Progenitor cell of endocrine pancreas (in vitro differentiated cells): ENCODE results near the gene JCHAIN. TPM values are rescaled to one million over a fixed set of nuclear protein-coding genes. Genes with fewer than 3 reads are reported as not detected.

Experiments used
- DNase-seq: peaks from one replicate; pipeline ENCODE4 v3.0.0; 2021; ENCODE audit warnings: low spot score; ENCODE audit not compliant: unreplicated experiment
- H3K27ac Mint-ChIP-seq: 2 replicates; pipeline ENCODE4 v1.8.0; 2021; ENCODE audit warnings: mild to moderate bottlenecking, moderate library complexity, mixed read lengths
- H3K27me3 Mint-ChIP-seq: 2 replicates; pipeline ENCODE4 v1.8.0; 2021; ENCODE audit warnings: mixed read lengths
- H3K36me3 Mint-ChIP-seq: 2 replicates; pipeline ENCODE4 v1.8.0; 2022; ENCODE audit warnings: mixed read lengths; ENCODE audit not compliant: insufficient read depth
- H3K4me1 Mint-ChIP-seq: 2 replicates; pipeline ENCODE4 v1.8.0; 2021; ENCODE audit warnings: low read depth, mixed read lengths
- H3K4me3 Mint-ChIP-seq: 2 replicates; pipeline ENCODE4 v1.8.0; 2021; ENCODE audit warnings: low read depth, mild to moderate bottlenecking, moderate library complexity, mixed read lengths
- H3K9me3 Mint-ChIP-seq: 2 replicates; pipeline ENCODE4 v1.8.0; 2021; ENCODE audit warnings: low read depth, mixed read lengths
- CTCF ChIP-seq: fragments of 200-600 bp; sonication (generic); IDR thresholded peaks from one replicate; pipeline ENCODE4 v1.5.0; 2021; ENCODE audit warnings: antibody characterized with exemption, mild to moderate bottlenecking; ENCODE audit not compliant: unreplicated experiment
- total RNA-seq: library from RNA; stranded (reverse); gene quantifications from 2 replicates; pipeline ENCODE4 v1.2.1, GENCODE V29; 2021

Gene JCHAIN
- total RNA-seq, 1 donor from 2014 or later, result not detected

- Mint-ChIP-seq H3K4me3 (no peak overlapping the region), H3K4me1 (no peaks in the 10 kb centered on the region), H3K36me3 (no peaks in the 10 kb centered on the region), H3K27me3 (peaks cover 3% of the 10 kb centered on the region), H3K9me3 (no peaks in the 10 kb centered on the region), H3K27ac (no peak overlapping the region)
- no peak for DNase-seq
- TF ChIP-seq CTCF, result no peak
Observed at GRCh38 chr4:70678383-70678999, 12.2 kb upstream of the JCHAIN start.

GRCh38 chr4:70676554-70677090 lies 10.3 kb upstream of the JCHAIN start:
- Mint-ChIP-seq H3K27ac (no peak overlapping the region), H3K27me3 (peaks cover 3% of the 10 kb centered on the region), H3K4me1 (no peaks in the 10 kb centered on the region), H3K9me3 (no peaks in the 10 kb centered on the region), H3K36me3 (no peaks in the 10 kb centered on the region), H3K4me3 (no peak overlapping the region)
- DNase-seq, result no peak
- TF ChIP-seq CTCF, result no peak

GRCh38 chr4:70674731-70675130 lies 8.4 kb upstream of the JCHAIN start:
- no peak for DNase-seq
- Mint-ChIP-seq H3K4me1 (no peaks in the 10 kb centered on the region), H3K36me3 (no peaks in the 10 kb centered on the region), H3K27ac (no peak overlapping the region), H3K9me3 (no peaks in the 10 kb centered on the region), H3K27me3 (peaks cover 10% of the 10 kb centered on the region), H3K4me3 (no peak overlapping the region)
- no peak for TF ChIP-seq CTCF

GRCh38 chr4:70674191-70674590 lies 7.9 kb upstream of the JCHAIN start:
- H3K27ac Mint-ChIP-seq, result no peak overlapping the region
- no peak overlapping the region for H3K4me3 Mint-ChIP-seq
- H3K9me3 Mint-ChIP-seq, result no peaks in the 10 kb centered on the region
- no peak for TF ChIP-seq CTCF
- no peaks in the 10 kb centered on the region for H3K36me3 Mint-ChIP-seq
- peaks cover 10% of the 10 kb centered on the region for H3K27me3 Mint-ChIP-seq
- H3K4me1 Mint-ChIP-seq, result no peaks in the 10 kb centered on the region
- no peak for DNase-seq

- TF ChIP-seq CTCF, result no peak
- H3K36me3 Mint-ChIP-seq, result no peaks in the 10 kb centered on the region
- peaks cover 10% of the 10 kb centered on the region for H3K27me3 Mint-ChIP-seq
- DNase-seq, result no peak
- H3K27ac Mint-ChIP-seq, result no peak overlapping the region
- no peaks in the 10 kb centered on the region for H3K9me3 Mint-ChIP-seq
- peaks cover 1% of the 10 kb centered on the region for H3K4me1 Mint-ChIP-seq
- no peak overlapping the region for H3K4me3 Mint-ChIP-seq
Observed at GRCh38 chr4:70671091-70671490, 4.8 kb upstream of the JCHAIN start.
